GOT3 (cell line): ENCODE data around the gene AWAT1.
A peak's percentile ranks its signal among the peaks of the same experiment; 100 is the strongest.
"Not testable (repeated sequence)": the region's sequence is repeated elsewhere in the genome, so short reads cannot be mapped to it uniquely, and the experiment has no call there.

ENCODE experiments used
- DNase-seq: peaks from one replicate; lab custom pipeline; 2025; ENCODE audit warnings: mixed read lengths; lab: John Stamatoyannopoulos, UW

AWAT1 gene

DNA sequence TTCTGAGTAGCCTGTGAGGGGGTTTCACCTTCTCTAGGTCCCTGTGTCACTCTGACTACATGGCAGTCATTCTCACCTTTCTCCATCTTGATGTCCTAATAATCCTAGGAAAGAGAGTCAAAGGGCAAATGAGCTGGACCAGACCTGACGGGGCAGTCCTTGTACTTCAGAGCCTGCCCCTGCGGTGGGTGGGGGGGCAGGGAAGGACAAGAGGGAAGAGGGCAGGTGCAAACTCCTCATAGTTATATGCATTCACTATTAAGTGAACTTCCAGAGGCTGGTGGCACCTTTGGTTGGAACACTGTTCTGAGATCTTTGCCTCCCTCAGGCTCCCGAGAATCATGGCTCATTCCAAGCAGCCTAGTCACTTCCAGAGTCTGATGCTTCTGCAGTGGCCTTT, at the start of gene AWAT1:
AWAT1 (plus strand) TSS at position 301 of the 400 bp plus-strand sequence; CDS start at position 342, 41 bp downstream.
- no peak for DNase-seq

DNA sequence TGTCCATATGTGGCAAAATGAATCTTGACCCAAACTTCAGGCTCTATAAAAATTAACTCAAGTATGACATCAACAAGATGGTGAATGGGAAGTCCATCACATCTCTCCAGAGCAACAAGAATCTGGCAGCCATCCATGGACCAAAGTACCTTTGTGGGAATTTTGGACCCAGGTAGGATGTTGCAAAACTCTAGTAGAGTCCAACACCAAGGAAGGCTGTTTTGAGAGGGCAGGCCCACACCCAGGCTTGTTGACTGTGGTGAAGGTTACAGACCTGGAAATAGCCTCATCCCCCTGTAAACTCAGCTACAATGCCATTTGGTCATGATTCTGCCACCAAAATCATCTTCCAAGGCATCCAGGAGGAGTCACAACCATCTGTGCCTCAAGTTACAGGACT, 44.2 kb upstream of the AWAT1 start:
- no peak for DNase-seq

DNA sequence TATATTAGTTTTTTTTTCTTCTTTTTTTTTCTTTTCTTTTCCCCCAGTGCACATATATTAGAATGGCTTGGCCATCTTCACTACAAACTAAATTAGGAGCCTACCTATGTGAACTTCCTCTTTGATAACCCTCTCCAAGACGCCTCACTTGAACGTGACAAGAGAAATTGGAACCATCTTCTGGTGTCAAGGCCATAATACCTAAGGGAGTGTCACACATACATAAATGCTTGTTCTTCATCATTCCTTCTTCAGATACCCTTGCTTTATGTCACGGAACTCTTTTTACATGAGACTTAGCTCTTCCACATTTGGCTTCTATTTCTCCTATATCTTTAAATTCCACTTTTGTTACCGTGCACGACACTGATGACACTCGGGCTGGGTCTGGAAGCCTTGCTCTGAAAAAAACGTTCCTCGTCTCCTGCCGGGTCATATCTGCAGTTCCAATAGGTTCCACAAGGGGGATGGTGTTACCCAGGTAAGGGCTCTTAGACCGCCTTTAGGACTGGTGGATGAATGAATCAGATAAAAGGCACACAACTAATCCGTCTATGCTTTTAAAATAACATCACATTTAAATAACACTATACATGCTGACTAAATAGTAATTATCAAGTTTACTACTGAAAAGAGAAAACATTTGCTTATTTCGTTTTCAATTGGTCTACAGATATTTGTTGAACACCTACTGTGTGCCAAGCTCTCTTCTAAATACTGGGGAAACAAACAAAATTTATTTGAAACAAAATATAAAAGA, 37.3 kb upstream of the AWAT1 start:
- peak; percentile 13 for DNase-seq

DNA sequence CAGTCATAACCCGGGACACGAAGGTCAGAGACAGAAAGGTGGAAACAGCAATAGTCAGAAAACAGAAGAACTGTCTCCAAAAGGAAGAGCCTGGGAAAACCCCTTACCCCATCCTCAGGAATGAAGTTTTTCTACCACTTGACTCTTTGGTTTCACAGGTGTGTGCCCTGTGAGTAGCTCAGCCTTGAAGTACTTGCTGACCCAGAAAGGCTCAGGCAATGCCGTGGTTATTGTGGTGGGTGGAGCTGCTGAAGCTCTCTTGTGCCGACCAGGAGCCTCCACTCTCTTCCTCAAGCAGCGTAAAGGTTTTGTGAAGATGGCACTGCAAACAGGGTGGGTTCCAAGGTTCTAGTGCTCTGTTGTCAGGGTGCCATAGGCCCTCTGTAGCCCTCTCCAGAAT, 32.7 kb upstream of the AWAT1 start:
- no peak for DNase-seq

DNA sequence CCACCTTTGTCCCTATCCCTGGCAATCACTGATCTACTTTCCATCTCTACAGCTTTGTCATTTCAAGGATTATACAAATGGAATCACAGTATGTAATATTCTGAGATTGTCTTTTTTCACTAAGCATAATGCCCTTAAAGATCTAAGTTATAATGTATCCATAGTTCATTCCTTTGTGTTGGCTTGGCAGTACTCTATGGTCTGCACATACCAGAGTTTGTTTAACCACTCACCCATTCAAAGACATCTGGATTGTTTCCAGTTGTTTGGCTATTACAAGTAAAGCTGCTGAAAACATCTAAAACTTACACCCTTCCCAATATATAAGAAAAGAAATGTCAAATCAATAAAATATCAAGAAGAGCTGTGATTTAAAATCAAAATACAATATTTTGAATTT, 26.0 kb upstream of the AWAT1 start:
- no peak for DNase-seq

DNA sequence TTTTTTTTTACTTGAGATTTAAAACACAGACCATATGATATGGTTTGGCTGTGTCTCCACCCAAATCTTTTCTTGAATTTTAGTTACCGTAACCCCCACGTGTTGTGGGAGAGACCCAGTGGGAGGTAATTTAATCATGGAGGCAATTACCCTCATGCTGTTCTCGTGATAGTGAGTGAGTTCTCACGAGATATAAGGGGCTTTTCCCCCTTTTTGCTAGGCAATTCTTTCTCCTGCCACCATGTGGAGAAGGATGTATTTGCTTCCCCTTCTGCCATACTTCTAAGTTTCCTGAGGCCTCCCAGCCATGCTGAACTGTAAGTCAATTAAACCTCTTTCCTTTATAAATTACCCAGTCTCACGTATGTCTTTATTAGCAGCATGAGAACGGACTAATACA, 24.9 kb upstream of the AWAT1 start:
- not testable (repeated sequence) for DNase-seq

DNA sequence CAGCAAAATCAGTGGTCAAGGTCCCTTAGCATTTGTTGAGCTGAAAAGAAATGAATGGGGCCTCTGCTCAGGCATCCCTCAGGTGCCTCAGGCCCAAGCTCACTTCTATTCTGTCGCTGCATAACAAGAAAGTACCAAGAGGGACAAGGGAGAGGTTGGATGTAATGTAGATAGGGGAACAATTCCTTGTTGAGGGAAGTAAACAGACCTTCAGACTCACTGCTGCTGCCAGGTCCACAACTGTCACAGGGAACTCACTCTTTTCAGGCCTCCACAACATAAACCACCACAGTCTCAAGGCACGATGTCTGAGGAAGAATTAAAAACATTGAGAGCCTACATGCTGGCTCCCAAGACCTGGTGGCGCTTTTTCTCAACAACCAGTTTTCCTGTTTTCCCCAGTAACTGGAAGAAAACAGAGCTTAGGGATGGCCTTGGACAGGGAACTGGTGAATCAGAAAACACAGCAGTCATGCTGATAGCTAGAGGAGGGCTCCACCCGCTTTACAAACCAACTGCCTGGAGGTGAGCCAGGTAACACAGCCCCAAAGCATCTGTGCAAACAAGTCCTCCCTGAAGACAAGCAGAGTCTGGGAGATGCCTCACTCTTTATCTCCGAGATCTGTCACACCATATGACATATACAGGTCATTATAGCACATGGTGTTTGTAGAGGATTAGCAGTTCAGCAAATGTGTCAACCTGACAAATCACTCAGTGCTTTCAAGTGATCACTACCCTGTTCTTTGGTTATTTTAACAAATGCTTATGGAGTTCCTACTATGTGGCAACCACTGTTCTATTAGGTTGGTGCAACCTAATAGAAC, 14.3 kb upstream of the AWAT1 start:
- no peak for DNase-seq

DNA sequence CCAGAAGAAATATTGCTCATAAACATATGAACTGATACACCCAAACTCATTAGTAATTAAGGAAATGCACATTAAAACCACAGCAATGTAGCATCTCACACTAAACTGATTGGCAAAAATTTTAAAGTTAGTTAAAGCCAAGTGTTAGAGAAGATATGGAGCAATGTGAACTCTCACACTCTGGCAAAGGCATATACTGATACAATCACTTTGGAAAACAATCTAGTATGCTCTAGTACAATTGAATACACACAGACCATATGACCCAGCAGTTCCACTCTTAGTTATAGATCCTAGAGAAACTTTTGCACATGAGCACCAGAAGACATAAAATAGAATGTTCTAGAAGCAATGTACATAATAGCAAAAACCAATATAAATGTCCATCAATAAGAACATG, 8.4 kb upstream of the AWAT1 start:
- no peak for DNase-seq

DNA sequence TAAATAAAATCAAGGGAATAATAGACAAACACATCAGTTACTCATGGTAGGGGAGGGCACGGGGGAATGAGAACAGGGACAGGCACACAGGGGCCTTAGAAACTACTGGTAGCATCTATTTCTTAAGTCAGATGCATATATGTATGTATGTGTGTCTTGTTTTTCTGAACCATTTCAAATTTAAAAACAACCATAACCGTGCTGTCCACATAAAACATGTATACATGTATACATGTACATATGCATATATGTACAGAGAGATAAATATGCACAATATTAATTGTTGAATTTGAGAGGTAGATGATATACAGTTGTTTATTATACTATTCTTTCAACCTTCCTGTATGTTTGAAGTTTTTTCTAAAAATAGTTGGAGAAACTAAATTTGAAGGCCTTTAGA, 7.8 kb upstream of the AWAT1 start:
- no peak for DNase-seq

DNA sequence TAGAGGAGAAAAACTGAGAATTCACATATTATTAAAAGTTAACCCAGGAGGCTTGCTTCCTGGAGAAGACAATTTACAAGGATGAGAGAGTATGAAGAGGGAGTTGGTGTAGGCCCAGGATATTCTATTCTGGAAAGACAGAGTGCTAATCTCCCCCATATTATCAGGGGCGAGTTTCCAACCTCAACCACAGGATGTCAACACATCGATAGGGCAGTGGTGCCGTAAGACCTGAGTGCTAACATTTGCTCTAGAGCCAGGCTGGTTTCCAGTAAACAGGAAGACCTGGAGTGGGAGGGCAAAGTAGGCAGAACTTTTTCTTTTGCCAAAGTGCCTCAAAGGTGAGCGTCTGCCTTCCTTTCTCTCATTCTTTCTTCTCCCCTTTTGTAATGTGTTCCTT, 2.8 kb upstream of the AWAT1 start:
- no peak for DNase-seq

DNA sequence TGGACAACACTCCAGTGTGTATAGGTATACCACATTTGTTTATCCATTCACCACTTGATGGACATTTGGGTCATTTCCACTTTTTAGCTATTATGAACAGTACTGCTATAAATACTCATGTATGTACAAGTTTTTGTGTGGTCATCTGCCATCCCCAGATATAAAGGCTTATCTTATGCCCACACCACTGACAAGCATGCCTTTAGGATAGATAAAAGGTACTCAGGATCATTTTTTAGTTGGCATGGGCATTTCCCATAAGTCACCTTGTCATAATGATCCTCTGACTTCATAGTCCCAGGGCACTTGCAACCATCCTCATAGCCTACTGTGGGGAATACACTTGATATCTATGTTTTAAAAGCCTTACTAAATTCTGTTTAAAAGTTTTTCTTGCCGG, 6.3 kb downstream of the AWAT1 start:
- DNase-seq, result no peak

DNA sequence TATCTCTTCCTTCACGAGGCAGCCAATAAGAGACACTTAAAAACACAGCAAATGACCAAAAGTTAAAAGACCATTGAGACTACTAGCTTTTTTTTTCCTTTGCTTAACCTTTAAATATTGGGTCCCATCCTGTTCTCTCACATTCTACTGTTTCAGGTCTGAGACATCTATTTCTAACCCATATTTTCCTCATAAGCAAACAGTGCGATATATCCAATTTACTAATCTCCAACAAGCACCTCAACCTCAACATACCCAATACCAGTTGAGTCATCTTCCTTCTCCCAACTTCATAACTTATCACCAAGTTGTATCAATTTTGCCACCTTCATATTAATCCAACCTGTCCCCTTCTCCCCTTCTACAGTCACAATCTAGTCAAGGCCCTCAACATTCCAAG, 7.0 kb downstream of the AWAT1 start:
- DNase-seq, result no peak

DNA sequence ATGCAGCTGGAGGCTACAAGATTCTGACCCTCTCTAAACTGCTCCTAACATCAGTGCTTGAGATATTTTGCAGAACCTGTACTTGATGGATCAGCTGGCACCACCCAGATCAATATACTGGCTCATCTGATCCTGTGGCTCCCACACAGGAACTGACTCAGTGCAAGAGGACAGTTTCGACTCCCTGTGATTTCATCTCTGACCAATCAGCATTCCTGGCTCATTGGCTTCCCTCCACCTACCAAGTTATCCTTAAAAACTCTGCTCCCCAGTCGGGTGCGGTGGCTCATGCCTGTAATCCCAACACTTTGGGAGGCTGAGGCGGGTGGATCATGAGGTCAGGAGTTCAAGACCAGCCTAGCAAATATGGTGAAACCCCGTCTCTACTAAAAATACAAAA, 9.1 kb downstream of the AWAT1 start:
- DNase-seq, result not testable (repeated sequence)

DNA sequence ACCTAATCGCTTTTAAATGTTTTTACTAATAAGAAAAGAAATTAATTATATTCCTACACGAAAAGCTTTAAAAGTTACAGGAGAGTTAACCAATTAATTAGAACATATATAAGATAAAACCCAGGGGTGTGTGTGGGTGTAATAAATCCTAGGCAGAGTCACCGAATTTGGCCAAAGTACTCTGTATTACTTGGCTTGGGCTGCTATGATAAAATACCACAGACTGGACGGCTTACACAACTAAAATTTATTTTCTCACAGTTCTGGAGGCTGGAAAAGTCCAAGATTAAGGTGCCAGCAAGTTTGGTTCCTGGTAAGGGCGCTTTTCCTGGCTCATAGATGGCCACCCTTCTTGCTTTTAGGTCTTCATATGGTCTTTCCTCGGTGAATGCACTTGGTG, 10.4 kb downstream of the AWAT1 start:
- no peak for DNase-seq

DNA sequence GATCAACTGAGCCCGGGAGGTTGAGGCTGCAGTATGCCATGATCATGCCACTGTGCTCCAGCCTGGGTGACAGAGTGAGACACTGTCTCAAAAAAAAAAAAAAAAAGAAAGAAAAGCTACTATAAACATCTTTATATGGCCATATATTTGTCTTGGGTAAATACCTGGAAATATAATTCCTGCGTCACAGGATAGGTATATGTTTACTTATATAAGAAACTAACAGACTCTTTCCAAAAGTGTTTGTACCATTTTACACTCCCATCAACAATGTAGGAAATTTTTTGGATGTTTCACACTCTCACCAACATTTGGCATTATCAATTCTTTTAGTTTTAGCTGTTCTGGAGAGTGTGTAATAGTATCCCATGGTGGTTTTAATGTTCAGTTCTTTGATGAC, 12.8 kb downstream of the AWAT1 start:
- DNase-seq, result no peak

DNA sequence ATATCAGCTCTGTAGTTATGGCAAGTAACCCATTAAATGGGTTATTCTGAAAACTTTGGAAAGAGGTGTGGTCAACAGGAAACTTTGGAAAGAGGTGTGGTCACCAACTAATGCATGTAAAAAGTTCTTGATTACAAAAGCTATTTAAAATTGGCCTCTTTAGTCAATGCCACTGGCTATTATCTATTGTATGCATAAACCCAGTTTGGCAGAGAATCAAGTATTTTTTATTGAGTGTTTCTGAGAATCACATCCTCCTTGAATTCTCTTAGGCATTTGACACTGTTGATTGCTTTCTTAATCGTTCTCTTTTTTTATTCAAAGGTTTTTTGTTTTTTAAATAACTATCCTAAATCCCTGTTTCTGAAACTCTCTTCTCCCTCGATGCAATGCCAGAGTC, 18.0 kb downstream of the AWAT1 start:
- no peak for DNase-seq

DNA sequence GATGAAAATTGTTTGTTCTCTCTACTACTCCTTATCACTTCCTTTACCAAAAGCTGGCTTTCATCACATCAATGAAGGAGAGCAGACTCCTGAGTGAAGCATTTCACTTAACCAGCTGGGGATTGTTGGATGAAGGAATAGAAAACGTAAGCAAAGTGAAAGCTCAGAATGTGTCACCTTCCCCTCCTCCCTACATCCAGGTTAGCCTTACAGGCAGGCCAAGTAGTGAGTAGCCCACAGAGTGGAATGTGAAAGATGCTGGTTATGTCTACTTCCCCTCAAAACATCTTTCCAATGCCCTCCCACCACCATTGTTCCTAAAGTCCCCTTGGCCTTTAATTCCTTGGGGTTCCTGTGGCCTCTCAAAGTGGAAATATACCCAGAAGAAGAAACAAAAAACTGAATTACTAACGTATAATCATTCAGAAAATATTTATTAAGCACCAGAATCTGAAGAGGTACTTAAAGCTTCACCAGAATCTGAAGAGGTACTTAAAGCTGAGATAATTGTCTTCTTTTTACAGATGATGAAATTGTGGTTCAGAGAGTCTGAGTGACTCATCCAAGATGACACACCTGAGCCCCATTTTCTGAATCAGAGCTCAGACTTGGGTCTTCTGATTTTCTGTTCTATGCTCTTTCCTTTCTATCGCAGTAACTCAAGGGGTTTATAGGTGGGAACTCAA, 19.1 kb downstream of the AWAT1 start:
- DNase-seq, result no peak

DNA sequence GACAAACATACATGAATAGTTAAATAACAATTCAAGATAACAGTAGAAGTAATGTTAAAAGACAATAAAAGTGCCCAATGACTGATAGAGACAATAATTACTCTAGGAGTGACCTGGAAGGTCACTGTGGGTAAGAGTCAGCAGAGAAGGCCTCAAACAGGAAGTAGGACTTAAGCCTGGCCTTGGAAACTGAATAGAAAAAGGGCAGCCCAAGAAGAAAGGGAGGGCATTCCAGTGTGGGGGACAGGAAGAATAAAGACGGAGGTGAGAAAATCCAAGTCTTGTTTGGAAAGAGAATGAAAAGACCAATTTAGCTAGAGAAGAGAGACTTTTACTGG, 19.6 kb downstream of the AWAT1 start:
- DNase-seq, result no peak

DNA sequence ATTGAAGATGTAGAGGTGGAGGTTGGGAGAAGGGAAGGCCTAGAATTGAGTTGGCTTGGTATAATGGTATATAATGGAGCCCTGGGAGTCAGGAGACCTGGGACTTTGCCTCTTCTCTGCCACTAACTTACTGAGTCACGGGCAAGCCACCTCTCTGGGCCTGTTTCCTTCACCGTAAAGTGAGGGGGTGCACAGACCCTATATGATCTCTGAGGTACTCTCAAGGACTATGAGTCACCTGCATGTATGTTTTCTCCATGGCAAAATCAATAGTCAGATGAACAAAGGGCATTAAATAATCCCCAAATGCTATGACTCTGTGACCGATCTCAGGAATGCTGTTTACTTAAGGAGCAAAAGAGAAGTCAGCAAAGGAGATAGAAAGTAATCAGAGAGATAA, 20.5 kb downstream of the AWAT1 start:
- no peak for DNase-seq

DNA sequence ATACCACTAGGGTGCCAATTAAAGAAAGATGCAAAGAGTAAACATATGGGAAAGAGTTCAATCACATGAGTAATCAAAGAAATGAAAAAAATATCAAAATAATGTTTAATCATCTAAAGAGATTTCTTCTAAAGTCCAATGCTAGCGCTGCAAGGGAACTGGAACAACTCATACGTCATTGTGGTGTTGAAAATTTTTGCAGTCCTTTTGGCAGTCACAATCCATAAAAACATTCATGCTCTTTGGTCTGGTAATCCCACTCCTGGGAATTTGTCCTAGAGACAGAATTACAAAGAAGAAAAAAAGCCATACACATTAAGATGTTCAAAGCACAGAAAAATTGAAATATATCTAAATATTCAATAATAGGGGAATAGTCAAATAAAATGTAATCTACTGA, 21.0 kb downstream of the AWAT1 start:
- no peak for DNase-seq

DNA sequence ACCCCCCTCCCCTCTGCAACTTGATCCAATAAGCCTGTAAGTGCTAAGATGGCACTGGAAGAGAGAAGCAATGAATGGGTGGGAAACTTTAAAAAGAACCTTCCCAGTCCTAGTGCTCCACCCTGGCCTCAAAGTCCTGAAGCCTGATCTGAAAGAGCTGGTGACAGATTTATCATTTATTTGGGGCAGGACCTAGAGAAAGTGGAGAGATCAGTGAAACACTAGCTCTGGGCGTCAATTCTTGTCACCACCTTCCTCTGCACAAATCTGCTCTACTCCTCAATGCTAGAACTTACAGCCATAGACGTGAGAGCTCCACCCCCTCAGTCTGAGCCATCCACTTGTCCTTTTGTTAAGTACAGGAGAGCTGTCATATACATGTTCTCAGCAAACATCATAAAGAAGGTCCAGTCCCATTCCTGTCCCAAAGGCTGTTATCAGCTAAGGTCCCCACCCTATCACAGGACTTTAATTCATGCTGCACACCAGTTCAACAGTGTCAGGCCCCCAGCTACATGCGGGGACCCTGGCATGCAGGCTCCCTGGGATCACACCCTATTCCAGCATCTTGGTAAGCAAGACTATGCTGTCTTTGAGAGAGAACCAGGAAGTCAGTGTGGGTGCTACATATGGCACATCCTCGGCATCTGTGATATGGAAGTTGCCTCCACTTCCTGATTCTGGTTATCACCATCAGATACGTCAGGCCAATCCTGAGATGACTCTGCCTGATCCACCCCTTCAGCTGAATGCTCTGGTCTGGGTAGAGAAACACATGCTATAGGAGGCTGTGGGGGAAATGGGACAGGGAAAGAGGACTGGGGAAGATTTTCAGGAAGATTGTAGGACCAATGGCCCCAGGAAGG, 23.2 kb downstream of the AWAT1 start:
- no peak for DNase-seq

DNA sequence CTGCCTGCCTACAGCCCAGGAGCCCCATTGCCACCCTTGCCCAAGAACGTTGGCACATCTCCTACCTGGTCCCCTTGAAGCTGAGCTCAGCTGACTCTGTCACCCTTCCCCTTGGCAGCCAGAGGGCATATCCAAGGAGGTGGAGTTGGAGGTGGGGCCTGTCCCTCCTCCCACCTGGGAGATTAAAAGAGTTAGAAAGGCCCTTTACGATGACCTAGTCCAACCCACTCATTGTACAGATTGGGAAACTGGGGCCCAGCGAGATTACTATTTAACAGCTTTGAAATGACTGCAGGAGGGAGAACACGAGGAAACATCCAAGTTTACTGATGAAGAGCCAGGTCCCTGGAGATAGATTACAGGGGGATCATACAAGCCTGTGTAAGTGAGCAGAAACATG, 25.6 kb downstream of the AWAT1 start, which contains the start of gene P2RY4:
P2RY4 (minus strand) TSS at position 101 of the 400 bp plus-strand sequence. CDS start 580 bp downstream, outside the sequence.
- DNase-seq, result no peak
